ENCODE results near the gene PCYOX1L. TPM values are rescaled to one million over a fixed set of nuclear protein-coding genes. Genes with fewer than 3 reads are reported as not detected.
"Not testable (repeated sequence)": the region's sequence is repeated elsewhere in the genome, so short reads cannot be mapped to it uniquely, and the experiment has no call there.

PCYOX1L gene
- total RNA-seq, 3 donors from 2014 or later: 3.1 to 5.9 (median 4.2) TPM

DNA sequence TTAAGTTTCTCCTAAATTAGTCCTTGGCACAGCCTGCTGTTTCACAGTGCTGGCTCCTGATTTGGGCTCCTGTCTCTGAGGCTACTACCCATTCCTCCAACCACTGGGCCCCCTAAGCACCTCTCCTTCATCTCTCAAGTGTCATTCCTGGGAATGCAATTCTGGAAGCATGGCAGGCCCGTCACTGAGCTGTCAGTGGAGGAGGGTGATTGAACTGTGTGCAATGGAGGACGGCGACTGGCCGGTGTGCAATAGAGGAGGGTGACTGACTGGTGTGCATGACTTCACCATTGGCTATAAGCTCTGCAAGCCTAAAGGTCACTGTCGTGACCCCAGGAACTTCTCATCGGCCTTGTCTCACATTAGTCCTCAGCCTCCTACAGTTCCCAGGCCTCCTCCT is 33.7 kb downstream of the PCYOX1L start:
- Histone ChIP-seq H3K36me3 (ENCODE audit: low read depth) (no peaks in the 10 kb centered on the region), H3K9me3 (no peaks in the 10 kb centered on the region), H3K4me1 (ENCODE audit: low read depth) (no peaks in the 10 kb centered on the region), H3K4me3 (no peak overlapping the region)
- DNase-seq: no peak
- no peak for ATAC-seq
- intact Hi-C loops (cut with DNase I, micrococcal nuclease): no loop called here
- TF ChIP-seq, protein P1, sequence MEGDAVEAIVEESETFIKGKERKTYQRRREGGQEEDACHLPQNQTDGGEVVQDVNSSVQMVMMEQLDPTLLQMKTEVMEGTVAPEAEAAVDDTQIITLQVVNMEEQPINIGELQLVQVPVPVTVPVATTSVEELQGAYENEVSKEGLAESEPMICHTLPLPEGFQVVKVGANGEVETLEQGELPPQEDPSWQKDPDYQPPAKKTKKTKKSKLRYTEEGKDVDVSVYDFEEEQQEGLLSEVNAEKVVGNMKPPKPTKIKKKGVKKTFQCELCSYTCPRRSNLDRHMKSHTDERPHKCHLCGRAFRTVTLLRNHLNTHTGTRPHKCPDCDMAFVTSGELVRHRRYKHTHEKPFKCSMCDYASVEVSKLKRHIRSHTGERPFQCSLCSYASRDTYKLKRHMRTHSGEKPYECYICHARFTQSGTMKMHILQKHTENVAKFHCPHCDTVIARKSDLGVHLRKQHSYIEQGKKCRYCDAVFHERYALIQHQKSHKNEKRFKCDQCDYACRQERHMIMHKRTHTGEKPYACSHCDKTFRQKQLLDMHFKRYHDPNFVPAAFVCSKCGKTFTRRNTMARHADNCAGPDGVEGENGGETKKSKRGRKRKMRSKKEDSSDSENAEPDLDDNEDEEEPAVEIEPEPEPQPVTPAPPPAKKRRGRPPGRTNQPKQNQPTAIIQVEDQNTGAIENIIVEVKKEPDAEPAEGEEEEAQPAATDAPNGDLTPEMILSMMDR (IDR thresholded peaks at IDR 0.05): no peak

DNA sequence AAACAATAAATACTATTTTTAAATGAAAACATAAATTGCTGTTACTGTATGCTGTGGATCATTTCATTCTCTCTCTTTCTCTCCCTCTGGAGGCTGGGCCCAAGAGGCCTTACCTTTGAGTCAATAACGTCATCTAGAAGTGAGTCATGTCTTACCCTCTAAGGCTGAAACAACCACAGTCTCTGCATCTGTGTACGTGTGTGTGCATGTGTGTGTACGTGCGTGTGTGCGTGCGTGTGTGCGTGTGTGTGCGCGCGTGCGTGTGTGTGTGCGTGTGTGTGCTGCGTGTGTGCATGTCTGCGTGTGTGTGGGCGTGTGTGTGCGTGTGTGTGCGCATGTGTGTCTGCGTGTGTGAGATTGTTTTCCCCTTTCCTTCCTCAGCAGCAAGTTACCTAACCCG is 34.9 kb downstream of the PCYOX1L start:
- no peak for DNase-seq
- TF ChIP-seq, protein P1 (IDR thresholded peaks at IDR 0.05): no peak
- Histone ChIP-seq H3K4me1 (ENCODE audit: low read depth) (no peaks in the 10 kb centered on the region), H3K9me3 (no peaks in the 10 kb centered on the region), H3K4me3 (no peak overlapping the region), H3K36me3 (ENCODE audit: low read depth) (no peaks in the 10 kb centered on the region)
- intact Hi-C loops (cut with DNase I, micrococcal nuclease): no loop called here
- no peak for ATAC-seq

DNA sequence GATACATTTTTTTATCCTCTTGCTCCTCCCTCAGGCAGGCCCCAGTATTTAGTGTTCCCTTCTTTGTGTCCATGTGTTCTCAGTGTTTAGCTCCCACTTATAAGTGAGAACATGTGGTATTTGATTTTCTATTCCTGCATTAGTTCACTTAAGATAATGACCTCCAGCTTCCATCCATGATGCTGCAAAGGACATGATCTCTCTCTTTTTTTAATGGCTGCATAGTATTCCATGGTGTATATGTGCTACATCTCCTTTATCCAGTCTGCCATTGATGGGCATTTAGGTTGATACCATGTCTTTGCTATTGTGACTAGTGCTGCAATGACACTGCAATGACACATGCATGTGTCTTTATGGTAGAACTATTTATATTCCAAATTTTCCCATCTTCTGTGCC is 37.1 kb downstream of the PCYOX1L start:
- DNase-seq; ATAC-seq; intact Hi-C loops (cut with DNase I, micrococcal nuclease); H3K4me1 ChIP-seq (ENCODE audit: low read depth); H3K36me3 ChIP-seq (ENCODE audit: low read depth); H3K9me3 ChIP-seq; H3K4me3 ChIP-seq: not testable (repeated sequence)

DNA sequence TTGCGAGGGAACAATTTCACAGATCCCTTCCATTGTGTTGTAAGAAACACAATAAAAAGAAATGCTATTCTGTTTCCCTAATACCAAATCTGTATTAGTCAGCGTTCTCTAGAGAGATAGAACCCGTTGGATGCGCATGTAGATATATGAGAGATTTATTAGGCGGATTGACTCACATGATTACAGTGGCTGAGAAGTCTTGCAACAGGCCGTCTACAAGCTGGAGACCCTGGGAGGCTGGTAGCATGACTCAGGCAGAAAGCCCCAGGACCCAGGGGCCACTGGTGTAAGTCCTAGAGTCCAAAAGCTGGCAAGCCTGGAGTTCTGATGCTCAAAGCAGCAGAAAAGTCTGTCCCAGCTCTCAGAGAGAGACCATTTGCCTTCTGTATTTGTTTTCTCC is 39.7 kb downstream of the PCYOX1L start:
- no peaks in the 10 kb centered on the region for H3K4me1 ChIP-seq (ENCODE audit: low read depth)
- no peak overlapping the region for H3K4me3 ChIP-seq
- no peak for DNase-seq
- H3K36me3 ChIP-seq (ENCODE audit: low read depth): no peaks in the 10 kb centered on the region
- intact Hi-C loops (cut with DNase I, micrococcal nuclease): no loop called here
- H3K9me3 ChIP-seq: no peaks in the 10 kb centered on the region
- peak; percentile 63 for ATAC-seq
- TF ChIP-seq, protein P1 (IDR thresholded peaks at IDR 0.05): no peak

DNA sequence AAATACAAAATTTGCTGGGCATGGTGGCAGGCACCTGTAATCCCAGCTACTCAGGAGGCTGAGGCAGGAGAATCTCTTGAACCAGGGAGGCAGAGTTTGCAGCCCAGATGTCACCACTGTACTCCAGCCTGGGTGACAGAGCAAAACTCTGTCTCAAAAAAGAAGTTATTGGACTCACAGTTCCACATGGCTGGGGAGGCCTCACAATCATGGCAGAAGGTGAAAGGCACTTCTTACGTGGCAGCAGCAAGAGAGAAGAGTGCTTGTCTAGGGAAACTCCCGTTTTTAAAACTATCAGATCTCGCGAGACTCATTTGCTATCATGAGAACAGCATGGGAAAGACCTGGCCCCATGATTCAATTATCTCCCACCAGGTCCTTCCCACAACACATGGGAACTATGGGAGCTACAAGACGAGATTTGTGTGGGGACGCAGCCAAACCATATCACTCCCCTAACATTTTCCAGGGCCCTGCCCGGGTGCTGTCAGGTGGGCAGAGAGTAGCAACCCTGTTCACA is 41.0 kb downstream of the PCYOX1L start:
- H3K36me3 ChIP-seq (ENCODE audit: low read depth); H3K4me1 ChIP-seq (ENCODE audit: low read depth); DNase-seq; ATAC-seq; intact Hi-C loops (cut with DNase I, micrococcal nuclease); H3K9me3 ChIP-seq; H3K4me3 ChIP-seq: not testable (repeated sequence)

DNA sequence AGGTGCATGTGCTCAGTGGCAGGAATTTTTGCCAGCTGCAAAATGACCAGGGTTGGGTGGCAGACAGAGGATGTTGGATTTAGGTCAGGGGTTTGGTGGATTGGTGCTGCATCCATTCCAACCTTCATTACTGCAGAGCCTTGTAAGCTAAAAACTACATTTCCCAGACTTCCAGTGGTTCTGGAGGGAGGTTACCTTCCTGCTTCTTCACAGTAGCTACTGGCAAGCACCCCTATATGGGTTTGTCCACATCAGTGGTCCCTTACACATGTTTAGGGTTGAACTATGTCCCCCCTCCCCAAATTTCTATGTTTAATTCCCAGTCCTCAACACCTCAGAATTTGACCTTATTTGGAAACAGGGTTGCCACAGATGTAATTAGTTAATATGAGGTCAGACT is 41.9 kb downstream of the PCYOX1L start:
- Histone ChIP-seq H3K4me1 (ENCODE audit: low read depth) (no peaks in the 10 kb centered on the region), H3K4me3 (no peak overlapping the region), H3K36me3 (ENCODE audit: low read depth) (no peaks in the 10 kb centered on the region), H3K9me3 (no peaks in the 10 kb centered on the region)
- ATAC-seq: no peak
- intact Hi-C loops (cut with DNase I, micrococcal nuclease): no loop called here
- DNase-seq: no peak
- TF ChIP-seq, protein P1 (IDR thresholded peaks at IDR 0.05): no peak

DNA sequence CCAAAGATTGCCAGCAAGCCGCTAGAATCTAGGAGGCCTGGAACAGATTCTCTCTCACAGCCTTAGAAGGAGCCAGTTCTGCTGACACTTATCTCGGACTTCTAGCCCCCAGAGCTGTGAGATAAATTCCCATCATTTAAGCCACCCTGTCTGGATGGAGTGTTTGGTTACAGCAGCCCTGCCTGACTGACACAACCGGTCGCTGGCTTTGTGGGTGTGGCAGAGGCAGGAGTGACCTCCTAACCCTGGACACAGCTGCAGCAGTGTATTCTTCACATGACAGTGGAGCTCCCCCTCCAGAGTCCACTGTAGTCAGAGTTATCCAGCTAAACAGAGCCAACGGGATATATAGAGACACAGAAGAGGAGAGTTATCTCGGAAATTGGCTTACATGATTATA is 42.5 kb downstream of the PCYOX1L start:
- intact Hi-C loops (cut with DNase I, micrococcal nuclease): no loop called here
- no peaks in the 10 kb centered on the region for H3K36me3 ChIP-seq (ENCODE audit: low read depth)
- H3K4me3 ChIP-seq: no peak overlapping the region
- DNase-seq (no peak), ATAC-seq (no peak)
- H3K9me3 ChIP-seq: no peaks in the 10 kb centered on the region
- H3K4me1 ChIP-seq (ENCODE audit: low read depth): no peaks in the 10 kb centered on the region
- TF ChIP-seq, protein P1 (IDR thresholded peaks at IDR 0.05): no peak

Data from mucosa of descending colon (tissue), 3 donors.